ENCODE data around the gene COMTD1. TPM values are rescaled to one million over a fixed set of nuclear protein-coding genes. Genes with fewer than 3 reads are reported as not detected.

Gene COMTD1
- total and polyA plus RNA-seq, 2 of the 13 experiments (the other 11 are each of a cell fraction or from before 2014, with no cell fraction given): 11.8 to 18.4 TPM

- H3K27me3 ChIP-seq (ENCODE audit: control insufficient read depth in 1 of 2, insufficient read depth in 2 of 2, low read length in 2 of 2): 0 out of 5 replicates have a peak, but pooled peaks cover 0 to 1% of the 10 kb centered on the region in 2 experiments
- WGBS (ENCODE audit: low lambda C conversion rate): 77% methylated on average over 38 of the region's 48 CpGs
- peaks cover 44% of the 10 kb centered on the region for H3K4me1 ChIP-seq (ENCODE audit: insufficient read depth, low read length)
- H3K27ac ChIP-seq (ENCODE audit: extremely low read length, insufficient read depth, low read length): peak overlapping the region; percentile 65
- intact Hi-C loops (cut with micrococcal nuclease; ENCODE audit: unreplicated experiment): loop anchor here (5.0 kb wide), 1 partner anchor 122 kb away; the partner anchor contains the start of gene SAMD8
- H3K9me3 ChIP-seq (ENCODE audit: low read length): no peaks in the 10 kb centered on the region
- POLR2A ChIA-PET: interaction anchor here (1.2 to 5.0 kb wide), 4 partner anchors 9 to 46 kb away, joined by 3 to 29 read pairs (median 8); partner anchors contain the start of gene VDAC2
- peak overlapping the region; percentile 43 to 76 (median 74); a peak in 5 of 6 replicates for H3K4me3 ChIP-seq (replicated peaks in 1 of 3; ENCODE audit: insufficient read depth in 1 of 3, low read depth in 2 of 3, low read length in 3 of 3)
- no peaks in the 10 kb centered on the region; the same call in 1 of the 2 replicates for H4K20me1 ChIP-seq (ENCODE audit: insufficient read depth, low read length)
- H2AFZ ChIP-seq (ENCODE audit: low read length): no peak overlapping the region
- CTCF ChIA-PET (ENCODE audit: low intra/inter-chr PET ratio, low total read pairs): no interaction called here
- peak overlapping the region; percentile 85 for H3K4me2 ChIP-seq (ENCODE audit: low read depth, low read length)
- BruUV-seq (replicated peaks): no TSS peak
- peak overlapping the region; percentile 74 for H3K9ac ChIP-seq (ENCODE audit: insufficient read depth, low read depth, low read length)
- FAIRE-seq (no peak), DNase-seq (ENCODE audit: low spot score) (peak; percentile 44), ATAC-seq (peak; percentile 33)
- peaks cover 4% of the 10 kb centered on the region for H3K79me2 ChIP-seq (ENCODE audit: insufficient read depth, low read length)
- peaks cover 9 to 37% of the 10 kb centered on the region in 2 experiments; a peak in 4 of 5 replicates for H3K36me3 ChIP-seq (replicated peaks in 1 of 2; ENCODE audit: control insufficient read depth in 1 of 2, insufficient read depth in 2 of 2, low read length in 2 of 2)
- in situ Hi-C loops (cut with HindIII; ENCODE audit: extremely low pct_ligation_motif_present, low pct_unique_long_range_greater_than_20kb): loop anchor here (5.0 to 10.0 kb wide), 3 partner anchors 47 to 989 kb away; partner anchors contain the start of gene SAMD8
- TF ChIP-seq POLR2G (IDR thresholded peaks at IDR 0.05; ENCODE audit: low read depth, low read length) (peak; percentile 11; the same call in 1 of the 2 replicates), ZNF124 (CRISPR knock-in tag; IDR thresholded peaks at IDR 0.05) (no peak), AGO2 (optimal IDR thresholded peaks at IDR 0.05; ENCODE audit: low read depth, low read length) (peak; percentile 81), MXD3 (CRISPR knock-in tag; IDR thresholded peaks at IDR 0.05) (no peak), ZSCAN21 (CRISPR knock-in tag; IDR thresholded peaks at IDR 0.05; ENCODE audit: borderline replicate concordance) (0 out of 2 replicates have a peak, but pooled peaks have one; percentile 30), ZNF24 (IDR thresholded peaks at IDR 0.05) (no peak), SKIL (CRISPR knock-in tag; IDR thresholded peaks at IDR 0.05; ENCODE audit: borderline replicate concordance) (0 out of 2 replicates have a peak, but pooled peaks have one; percentile 32)
- TF ChIP-seq, protein P1, sequence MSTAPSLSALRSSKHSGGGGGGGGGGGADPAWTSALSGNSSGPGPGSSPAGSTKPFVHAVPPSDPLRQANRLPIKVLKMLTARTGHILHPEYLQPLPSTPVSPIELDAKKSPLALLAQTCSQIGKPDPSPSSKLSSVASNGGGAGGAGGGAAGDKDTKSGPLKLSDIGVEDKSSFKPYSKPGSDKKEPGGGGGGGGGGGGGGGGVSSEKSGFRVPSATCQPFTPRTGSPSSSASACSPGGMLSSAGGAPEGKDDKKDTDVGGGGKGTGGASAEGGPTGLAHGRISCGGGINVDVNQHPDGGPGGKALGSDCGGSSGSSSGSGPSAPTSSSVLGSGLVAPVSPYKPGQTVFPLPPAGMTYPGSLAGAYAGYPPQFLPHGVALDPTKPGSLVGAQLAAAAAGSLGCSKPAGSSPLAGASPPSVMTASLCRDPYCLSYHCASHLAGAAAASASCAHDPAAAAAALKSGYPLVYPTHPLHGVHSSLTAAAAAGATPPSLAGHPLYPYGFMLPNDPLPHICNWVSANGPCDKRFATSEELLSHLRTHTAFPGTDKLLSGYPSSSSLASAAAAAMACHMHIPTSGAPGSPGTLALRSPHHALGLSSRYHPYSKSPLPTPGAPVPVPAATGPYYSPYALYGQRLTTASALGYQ (CRISPR knock-in tag; IDR thresholded peaks at IDR 0.05): no peak
- TF ChIP-seq, protein P2, sequence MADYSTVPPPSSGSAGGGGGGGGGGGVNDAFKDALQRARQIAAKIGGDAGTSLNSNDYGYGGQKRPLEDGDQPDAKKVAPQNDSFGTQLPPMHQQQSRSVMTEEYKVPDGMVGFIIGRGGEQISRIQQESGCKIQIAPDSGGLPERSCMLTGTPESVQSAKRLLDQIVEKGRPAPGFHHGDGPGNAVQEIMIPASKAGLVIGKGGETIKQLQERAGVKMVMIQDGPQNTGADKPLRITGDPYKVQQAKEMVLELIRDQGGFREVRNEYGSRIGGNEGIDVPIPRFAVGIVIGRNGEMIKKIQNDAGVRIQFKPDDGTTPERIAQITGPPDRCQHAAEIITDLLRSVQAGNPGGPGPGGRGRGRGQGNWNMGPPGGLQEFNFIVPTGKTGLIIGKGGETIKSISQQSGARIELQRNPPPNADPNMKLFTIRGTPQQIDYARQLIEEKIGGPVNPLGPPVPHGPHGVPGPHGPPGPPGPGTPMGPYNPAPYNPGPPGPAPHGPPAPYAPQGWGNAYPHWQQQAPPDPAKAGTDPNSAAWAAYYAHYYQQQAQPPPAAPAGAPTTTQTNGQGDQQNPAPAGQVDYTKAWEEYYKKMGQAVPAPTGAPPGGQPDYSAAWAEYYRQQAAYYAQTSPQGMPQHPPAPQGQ (CRISPR knock-in tag; IDR thresholded peaks at IDR 0.05; ENCODE audit: borderline replicate concordance): no peak
- TF ChIP-seq, protein P3, sequence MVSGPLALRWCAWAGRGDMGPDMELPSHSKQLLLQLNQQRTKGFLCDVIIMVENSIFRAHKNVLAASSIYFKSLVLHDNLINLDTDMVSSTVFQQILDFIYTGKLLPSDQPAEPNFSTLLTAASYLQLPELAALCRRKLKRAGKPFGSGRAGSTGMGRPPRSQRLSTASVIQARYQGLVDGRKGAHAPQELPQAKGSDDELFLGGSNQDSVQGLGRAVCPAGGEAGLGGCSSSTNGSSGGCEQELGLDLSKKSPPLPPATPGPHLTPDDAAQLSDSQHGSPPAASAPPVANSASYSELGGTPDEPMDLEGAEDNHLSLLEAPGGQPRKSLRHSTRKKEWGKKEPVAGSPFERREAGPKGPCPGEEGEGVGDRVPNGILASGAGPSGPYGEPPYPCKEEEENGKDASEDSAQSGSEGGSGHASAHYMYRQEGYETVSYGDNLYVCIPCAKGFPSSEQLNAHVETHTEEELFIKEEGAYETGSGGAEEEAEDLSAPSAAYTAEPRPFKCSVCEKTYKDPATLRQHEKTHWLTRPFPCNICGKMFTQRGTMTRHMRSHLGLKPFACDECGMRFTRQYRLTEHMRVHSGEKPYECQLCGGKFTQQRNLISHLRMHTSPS (CRISPR knock-in tag; IDR thresholded peaks at IDR 0.05; ENCODE audit: low read depth): no peak
These were observed 1.6 kb downstream of the COMTD1 start for GRCh38 chr10:75234017-75234682.
